Spleen (tissue), 11 donors: ENCODE results near the gene OR52N1. TPM values are rescaled to one million over a fixed set of nuclear protein-coding genes. Genes with fewer than 3 reads are reported as not detected.

Source experiments
- DNase-seq: peaks from one replicate; pipeline ENCODE4 v3.0.0-alpha.2; 2020
- H3K27ac ChIP-seq, 8 donors: fragments of 200-600 bp; sonication (generic) in 7 of 8; 1 replicate in 4 of 8; 2 replicates in 4 of 8; pipeline versions ENCODE4 v1.5.0 to v1.8.0; 2016 to 2021; ENCODE audit warnings: inconsistent platforms in 4 of 8, mild to moderate bottlenecking in 4 of 8, moderate library complexity in 1 of 8
- H3K27me3 ChIP-seq, 7 donors: fragments of 200-600 bp; sonication (generic) in 6 of 7; replicated peaks in 1 of 7; 1 replicate in 4 of 7; 2 replicates in 3 of 7; pipeline versions ENCODE4 v1.5.0 to v1.8.0; 2016 to 2021; ENCODE audit warnings: inconsistent platforms in 3 of 7, mild to moderate bottlenecking in 1 of 7
- H3K36me3 ChIP-seq, 6 donors: fragments of 200-600 bp; sonication (generic) in 5 of 6; 1 replicate in 4 of 6; 2 replicates in 2 of 6; pipeline versions ENCODE4 v1.5.0 to v1.8.0; 2016 to 2021; ENCODE audit warnings: inconsistent platforms in 2 of 6
- H3K4me1 ChIP-seq, 6 donors: fragments of 200-600 bp; sonication (generic) in 5 of 6; 1 replicate in 3 of 6; 2 replicates in 3 of 6; pipeline versions ENCODE4 v1.5.0 to v1.8.0; 2016 to 2021; ENCODE audit warnings: inconsistent platforms in 3 of 6
- H3K4me3 ChIP-seq, 8 donors: fragments of 200-600 bp; sonication (generic) in 7 of 8; 1 replicate in 4 of 8; 2 replicates in 4 of 8; pipeline versions ENCODE4 v1.5.0 to v1.8.0; 2016 to 2021; ENCODE audit warnings: inconsistent platforms in 4 of 8, mild to moderate bottlenecking in 4 of 8, moderate library complexity in 2 of 8
- H3K9me3 ChIP-seq, 8 donors: fragments of 200-600 bp; sonication (generic) in 7 of 8; 1 replicate in 4 of 8; 2 replicates in 4 of 8; pipeline versions ENCODE4 v1.5.0 to v1.8.0; 2016 to 2021; ENCODE audit warnings: inconsistent platforms in 4 of 8
- POLR2A ChIP-seq, 3 donors: fragments of 450-650 bp; IDR thresholded peaks; one replicate each; pipeline ENCODE4 v1.5.1; 2017; ENCODE audit warnings: antibody characterized with exemption in 3 of 3, mild to moderate bottlenecking in 1 of 3
- POLR2AphosphoS5 ChIP-seq, 3 donors: sonication (generic); formaldehyde crosslinking; IDR thresholded peaks; one replicate each; pipeline ENCODE4 v1.5.1; 2017; ENCODE audit warnings: antibody characterized with exemption in 3 of 3
- WGBS, 5 donors: extraction: QIAGEN DNeasy Blood & Tissue Kit in 3 of 5; methylation state at CpG; one replicate each; pipeline versions ENCODE4 v1.1.5 to v1.1.7; 2013 to 2018; 5-methylcytosine and 5-hydroxymethylcytosine counted together
- intact Hi-C: fragments of 100-400 bp; cut with DNase I; formaldehyde crosslinking; loops from one replicate; pipeline ENCODE4 v1.15.0; 2023; ENCODE audit warnings: low total_unique reads
- polyA plus RNA-seq, 3 donors: library from polyadenylated mRNA; stranded (reverse); fragments of 200-250 nt; gene quantifications; one replicate each; pipeline ENCODE4 v1.2.1, GENCODE V29; 2013
- total RNA-seq, 7 donors: library from RNA; depleted of rRNA in 3 of 7; stranded (reverse); fragments of >200 nt in 3 of 7; fragmentation: NEBNext Ultra II Directional in 4 of 7; extraction: Animal tissue kit (Norgen Biotek cat#: 25700) in 4 of 7; gene quantifications; one replicate each; pipeline versions ENCODE4 v1.1.0 to v1.2.1, GENCODE V29; 2016 to 2021
- TF ChIP-seq, protein P1 (sequence below), 11 experiments: fragments of 200-600 bp in 7 of 11; fragments of 450-650 bp in 4 of 11; sonication (generic) in 4 of 11; IDR thresholded peaks in 8 of 11; conservative IDR thresholded peaks in 3 of 11; 1 replicate in 7 of 11; 2 replicates in 4 of 11; pipeline versions ENCODE4 v1.4.0 to v1.8.0; 2016 to 2021; ENCODE audit warnings: antibody characterized with exemption in 11 of 11, inconsistent platforms in 4 of 11, mild to moderate bottlenecking in 1 of 11
- donor health status: healthy with polysubstance abuse.
- donor health status: DM: no; HTN: no; CAD: no; lungs with moderate emphysema.
- donor health status: DM: no; HTN: no; CAD: no.
- donor health status: Bipolar disorder and iron deficiency.
- donor health status: healthy.
- donor health status: DM: no; HTN: no; CAD: no.
- donor health status: DM: yes; HTN: yes; CAD: no.

The OR52N1 gene
- total and polyA plus RNA-seq, 10 donors = not detected

DNA sequence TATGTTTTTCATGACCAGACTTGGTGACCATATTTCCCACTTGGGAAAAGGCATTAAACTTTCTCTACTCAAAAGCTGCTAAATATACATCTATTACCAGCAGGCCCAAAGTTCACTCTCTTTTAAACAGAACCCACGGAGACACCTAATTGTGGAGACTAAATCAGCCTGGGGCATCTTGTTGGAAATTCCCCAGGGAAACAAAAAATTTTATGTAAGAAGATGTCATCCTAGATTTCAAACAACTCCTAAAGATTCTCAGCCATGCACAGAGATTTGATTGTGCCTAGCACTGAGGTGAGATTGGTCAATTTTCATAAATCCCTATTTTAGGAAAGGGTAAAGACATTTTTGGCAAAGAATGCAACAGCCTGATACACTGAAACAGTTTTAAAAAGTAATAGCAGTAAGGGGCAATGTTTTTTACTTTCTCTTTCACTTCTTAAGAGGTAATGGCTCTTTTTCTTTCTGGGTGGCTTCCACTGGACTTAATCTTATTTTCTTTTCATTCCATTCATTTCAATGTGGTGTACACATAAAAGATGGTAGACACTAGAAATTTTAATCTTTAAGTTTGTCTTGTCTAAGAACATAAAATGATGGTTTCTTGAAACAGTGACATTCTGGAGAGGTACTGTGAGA, 27.3 kb upstream of the OR52N1 start:
- H3K27ac ChIP-seq = no peak overlapping the region
- no peak for DNase-seq
- H3K4me3 ChIP-seq = peak overlapping the region in 2 of 8 donors; percentile 1 to 24
- no peaks in the 10 kb centered on the region for H3K9me3 ChIP-seq
- peaks cover 0 to 33% (median 13%) of the 10 kb centered on the region in 6 donors for H3K4me1 ChIP-seq
- WGBS, 5 donors = 9 to 32% (median 25%) methylated on average over 1 of the region's 1 CpG
- intact Hi-C loops = no loop called here
- no peaks in the 10 kb centered on the region for H3K27me3 ChIP-seq
- H3K36me3 ChIP-seq = no peaks in the 10 kb centered on the region
- TF ChIP-seq, protein P1, sequence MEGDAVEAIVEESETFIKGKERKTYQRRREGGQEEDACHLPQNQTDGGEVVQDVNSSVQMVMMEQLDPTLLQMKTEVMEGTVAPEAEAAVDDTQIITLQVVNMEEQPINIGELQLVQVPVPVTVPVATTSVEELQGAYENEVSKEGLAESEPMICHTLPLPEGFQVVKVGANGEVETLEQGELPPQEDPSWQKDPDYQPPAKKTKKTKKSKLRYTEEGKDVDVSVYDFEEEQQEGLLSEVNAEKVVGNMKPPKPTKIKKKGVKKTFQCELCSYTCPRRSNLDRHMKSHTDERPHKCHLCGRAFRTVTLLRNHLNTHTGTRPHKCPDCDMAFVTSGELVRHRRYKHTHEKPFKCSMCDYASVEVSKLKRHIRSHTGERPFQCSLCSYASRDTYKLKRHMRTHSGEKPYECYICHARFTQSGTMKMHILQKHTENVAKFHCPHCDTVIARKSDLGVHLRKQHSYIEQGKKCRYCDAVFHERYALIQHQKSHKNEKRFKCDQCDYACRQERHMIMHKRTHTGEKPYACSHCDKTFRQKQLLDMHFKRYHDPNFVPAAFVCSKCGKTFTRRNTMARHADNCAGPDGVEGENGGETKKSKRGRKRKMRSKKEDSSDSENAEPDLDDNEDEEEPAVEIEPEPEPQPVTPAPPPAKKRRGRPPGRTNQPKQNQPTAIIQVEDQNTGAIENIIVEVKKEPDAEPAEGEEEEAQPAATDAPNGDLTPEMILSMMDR (IDR thresholded peaks at IDR 0.05 in 8 of 11, conservative IDR thresholded peaks at IDR 0.05 in 3 of 11) = no peak
- TF ChIP-seq POLR2AphosphoS5 (IDR thresholded peaks at IDR 0.05) (no peak), POLR2A (IDR thresholded peaks at IDR 0.05) (no peak)

DNA sequence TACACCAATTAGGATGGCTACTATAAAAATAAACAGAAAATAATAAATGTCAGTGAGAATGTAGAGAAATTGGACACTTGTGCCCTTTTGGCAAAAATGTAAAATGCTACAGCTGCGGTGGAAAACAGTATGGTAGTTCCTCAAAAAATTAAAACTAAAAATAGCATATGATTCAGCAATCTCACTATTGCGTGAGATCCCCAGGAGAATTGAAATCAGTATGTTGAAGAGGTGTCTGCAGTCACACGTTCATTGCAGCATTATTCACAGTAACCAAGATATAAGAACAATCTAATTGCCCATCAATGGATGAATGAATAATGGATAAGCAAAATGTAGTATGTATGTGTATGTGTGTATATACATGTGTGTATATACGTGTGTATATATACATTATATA, 24.5 kb upstream of the OR52N1 start:
- Histone ChIP-seq H3K9me3 (no peaks in the 10 kb centered on the region), H3K4me1 (peaks cover 0 to 33% (median 13%) of the 10 kb centered on the region in 6 donors), H3K36me3 (no peaks in the 10 kb centered on the region), H3K27ac (peak overlapping the region in 2 of 8 donors; percentile 24 to 62), H3K4me3 (no peak overlapping the region), H3K27me3 (no peaks in the 10 kb centered on the region)
- DNase-seq = no peak
- 28 to 44% (median 37%) methylated on average over 4 of the region's 4 CpGs for WGBS, 5 donors
- intact Hi-C loops = no loop called here
- TF ChIP-seq POLR2A (IDR thresholded peaks at IDR 0.05) (no peak), POLR2AphosphoS5 (IDR thresholded peaks at IDR 0.05) (no peak)
- TF ChIP-seq, protein P1 (IDR thresholded peaks at IDR 0.05 in 8 of 11, conservative IDR thresholded peaks at IDR 0.05 in 3 of 11) = no peak

DNA sequence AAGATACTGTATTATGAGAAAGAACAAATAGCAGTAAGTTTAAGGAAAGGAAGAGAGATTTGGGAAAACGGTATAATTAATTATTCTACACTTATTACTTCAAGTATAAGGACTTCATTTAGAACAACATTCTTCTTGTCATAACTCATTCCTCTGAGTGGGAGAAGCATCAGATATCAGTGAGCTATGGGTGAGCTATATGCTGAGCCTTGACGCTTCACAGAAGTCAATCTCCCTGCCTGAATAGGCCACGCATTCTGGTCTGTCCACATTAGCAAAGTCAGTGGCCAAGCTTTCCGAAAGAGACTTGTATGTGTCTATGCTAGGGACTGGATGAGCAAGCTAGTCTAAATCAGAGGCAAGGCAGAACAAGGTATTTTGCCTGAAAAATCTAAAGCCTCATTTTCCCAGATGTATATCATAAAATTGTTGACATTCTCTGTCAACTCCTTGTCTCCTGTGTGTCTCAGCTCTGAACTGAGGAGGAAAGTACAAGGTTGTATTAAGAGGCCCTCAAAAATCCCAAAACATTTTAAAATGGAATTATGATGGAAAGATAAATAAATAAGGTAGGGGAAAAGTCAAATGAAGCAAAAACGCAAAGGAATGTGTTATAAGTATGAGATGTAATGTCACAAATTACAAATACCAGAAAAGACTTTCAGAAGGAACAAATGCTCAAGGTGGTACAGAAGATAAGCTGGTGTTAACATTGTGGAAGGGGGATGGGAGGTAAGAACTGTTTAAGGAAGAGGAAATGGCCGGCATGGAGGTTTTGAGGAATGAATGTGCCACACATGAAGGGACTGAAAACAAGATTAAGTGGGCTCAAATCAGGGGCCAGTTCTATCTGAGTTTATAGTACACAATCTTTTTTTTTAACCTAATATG, 19.1 kb upstream of the OR52N1 start:
- intact Hi-C loops = loop anchor here (2.0 to 5.0 kb wide), 3 partner anchors 213 to 688 kb away; partner anchors contain the start of gene TRIM6

More for the DNA sequence above, 19.1 kb upstream of the OR52N1 start:
- Histone ChIP-seq H3K4me3 (no peak overlapping the region), H3K4me1 (peaks cover 0 to 24% (median 14%) of the 10 kb centered on the region in 6 donors), H3K27ac (no peak overlapping the region), H3K27me3 (peaks cover 0 to 15% (median 0%) of the 10 kb centered on the region in 7 donors), H3K36me3 (no peaks in the 10 kb centered on the region), H3K9me3 (no peaks in the 10 kb centered on the region)
- no peak for DNase-seq
- TF ChIP-seq POLR2A (IDR thresholded peaks at IDR 0.05) (no peak), POLR2AphosphoS5 (IDR thresholded peaks at IDR 0.05) (no peak)
- TF ChIP-seq, protein P1 (IDR thresholded peaks at IDR 0.05 in 8 of 11, conservative IDR thresholded peaks at IDR 0.05 in 3 of 11) = no peak
- 70 to 75% (median 71%) methylated on average over 6 of the region's 6 CpGs for WGBS, 5 donors
